OCI-LY7 (cell line): ENCODE data around the gene DIP2C. TPM values are rescaled to one million over a fixed set of nuclear protein-coding genes. Genes with fewer than 3 reads are reported as not detected.

Experiments used
- Bru-seq: library from RNA; stranded (reverse); fragments of 400-500 nt; gene quantifications from one replicate; lab custom pipeline; 2021; lab: Mats Ljungman, UMichigan
- BruChase-seq, 2 experiments: library from RNA; stranded (reverse); fragments of 400-500 nt; gene quantifications; one replicate each; lab custom pipeline; 2021; lab: Mats Ljungman, UMichigan
- BruUV-seq: library from RNA; stranded (reverse); fragments of 400-500 nt; replicated peaks from 2 replicates; lab custom pipeline; 2021; lab: Mats Ljungman, UMichigan
- CTCF ChIA-PET: fragments of 300-600 bp; sonication (Branson Sonifier 250); formaldehyde crosslinking; loops from one replicate; lab custom pipeline; 2022; ENCODE audit warnings: antibody characterized with exemption; ENCODE audit not compliant: unreplicated experiment; lab: Charles Lee
- POLR2A ChIA-PET: fragments of 300-600 bp; sonication (Branson Sonifier 250); formaldehyde crosslinking; loops from one replicate; lab custom pipeline; 2022; ENCODE audit warnings: antibody characterized with exemption; lab: Charles Lee
- DNase-seq: peaks from one replicate; pipeline ENCODE4 v3.0.0-alpha.2; 2015; ENCODE audit warnings: low spot score
- H2AFZ ChIP-seq: fragments of 200-600 bp; sonication (generic), shearing (Covaris generic); 2 replicates; pipeline ENCODE4 v1.6.1; 2014; ENCODE audit warnings: mild to moderate bottlenecking, antibody characterized with exemption, low read length, moderate library complexity
- H3K27ac ChIP-seq: fragments of 200-600 bp; sonication (generic); 2 replicates; pipeline ENCODE4 v1.5.1; 2014; ENCODE audit warnings: mixed run types, low read depth, mild to moderate bottlenecking, moderate library complexity, low read length, inconsistent platforms; ENCODE audit not compliant: poor library complexity, severe bottlenecking
- H3K36me3 ChIP-seq: fragments of 200-600 bp; sonication (generic); 2 replicates; pipeline ENCODE4 v1.6.1; 2014; ENCODE audit warnings: mild to moderate bottlenecking, antibody characterized with exemption, low read length, moderate library complexity, mixed read lengths; ENCODE audit not compliant: insufficient read depth
- H3K4me1 ChIP-seq: fragments of 200-600 bp; sonication (generic); 2 replicates; pipeline ENCODE4 v1.5.1; 2014; ENCODE audit warnings: mild to moderate bottlenecking, low read length; ENCODE audit not compliant: insufficient read depth, poor library complexity, severe bottlenecking
- H3K4me2 ChIP-seq: fragments of 200-600 bp; sonication (generic); 2 replicates; pipeline ENCODE4 v1.6.1; 2014; ENCODE audit warnings: mild to moderate bottlenecking, low read length
- H3K4me3 ChIP-seq: fragments of 200-600 bp; sonication (generic); 2 replicates; pipeline ENCODE4 v1.5.1; 2014; ENCODE audit warnings: mild to moderate bottlenecking, low read depth, low read length; ENCODE audit not compliant: poor library complexity, severe bottlenecking
- H3K79me2 ChIP-seq: fragments of 200-600 bp; sonication (generic); 2 replicates; pipeline ENCODE4 v1.6.1; 2016; ENCODE audit warnings: low read depth, mild to moderate bottlenecking, low read length, moderate library complexity, mixed read lengths; ENCODE audit not compliant: insufficient read depth
- H3K9me2 ChIP-seq: fragments of 200-600 bp; sonication (generic); 2 replicates; pipeline ENCODE4 v1.6.1; 2016; ENCODE audit warnings: mild to moderate bottlenecking, low read length, mixed read lengths; ENCODE audit not compliant: insufficient read depth
- H3K9me3 ChIP-seq: fragments of 200-600 bp; sonication (generic); 2 replicates; pipeline ENCODE4 v1.6.1; 2014; ENCODE audit warnings: mild to moderate bottlenecking, mixed run types, low read length, mixed read lengths
- H4K20me1 ChIP-seq: fragments of 200-600 bp; sonication (generic); 2 replicates; pipeline ENCODE4 v1.6.1; 2014; ENCODE audit warnings: mild to moderate bottlenecking, antibody characterized with exemption, low read length, moderate library complexity, mixed read lengths; ENCODE audit not compliant: insufficient read depth
- CTCF ChIP-seq: fragments of 200-600 bp; sonication (generic); conservative IDR thresholded peaks from 2 replicates; pipeline ENCODE4 v1.5.1; 2014; ENCODE audit warnings: mild to moderate bottlenecking, antibody characterized with exemption, low read length, moderate library complexity, mixed read lengths
- EZH2phosphoT487 ChIP-seq: fragments of 200-600 bp; sonication (generic); IDR thresholded peaks from 2 replicates; pipeline ENCODE4 v1.6.1; 2018; ENCODE audit warnings: low read depth, borderline replicate concordance, mild to moderate bottlenecking, mixed run types, antibody characterized with exemption, low read length, moderate library complexity, mixed read lengths
- intact Hi-C: fragments of 100-400 bp; cut with micrococcal nuclease; formaldehyde crosslinking; loops from one replicate; pipeline ENCODE4 v1.10.0; 2022; ENCODE audit not compliant: unreplicated experiment
- long read RNA-seq: library from polyadenylated mRNA; stranded (forward); transcript quantifications from one replicate; pipeline ENCODE4 v2.0.0, GENCODE V29; 2022
- total RNA-seq, 2 experiments: library from RNA; depleted of rRNA in 1 of 2; stranded (reverse); fragments of >200 nt in 1 of 2; shearing (Covaris generic) in 1 of 2; gene quantifications; 2 replicates each; pipeline ENCODE4 v1.2.3, GENCODE V29; 2014 to 2022

DIP2C gene
- total RNA-seq (2014; rRNA removed; shearing (Covaris generic)) (9.2 and 10.9 TPM in 2 replicates), total RNA-seq (2022) (22.0 and 29.5 TPM in 2 replicates), Bru-seq, nascent RNA (percentile 66 among the genes with signal in this experiment), BruChase-seq, experiment 1, labeled RNA remaining after a 6-hour chase (percentile 58 among the genes with signal in this experiment), BruChase-seq, experiment 2, labeled RNA remaining after a 2-hour chase (percentile 60 among the genes with signal in this experiment)
- long read RNA-seq, partial matches to known transcripts, result 23 of 60 reads
- long read RNA-seq, other reads (novel, unspliced or antisense), result 37 of 60 reads

GRCh38 chr10:689452-690371, at the start of gene DIP2C:
DIP2C (minus strand) TSS chr10:689668; CDS start chr10:689578, 90 bp downstream.
- Histone ChIP-seq H3K27ac (no peak within 1 kb of the TSS), H2AFZ (no peak within 1 kb of the TSS), H3K4me2 (no peak within 1 kb of the TSS), H3K9me2 (no peaks in the 10 kb centered on the region), H4K20me1 (no peaks in the 10 kb centered on the region), H3K4me1 (peaks cover 4% of the 10 kb centered on the region), H3K79me2 (no peaks in the 10 kb centered on the region), H3K9me3 (no peaks in the 10 kb centered on the region), H3K36me3 (no peaks in the 10 kb centered on the region), H3K4me3 (no peak within 1 kb of the TSS)
- no TSS peak for BruUV-seq
- no peak for DNase-seq
- intact Hi-C loops, result no loop called here
- ChIA-PET POLR2A (no interaction called here), CTCF (no interaction called here)
- TF ChIP-seq CTCF (no peak), EZH2phosphoT487 (no peak)

GRCh38 chr10:734481-734880, 45.0 kb upstream of the DIP2C start:
- TF ChIP-seq EZH2phosphoT487 (no peak), CTCF (no peak)
- CTCF ChIA-PET, result no interaction called here
- no peak overlapping the region for H2AFZ ChIP-seq
- H3K4me3 ChIP-seq, result no peak overlapping the region
- H3K4me1 ChIP-seq, result no peaks in the 10 kb centered on the region
- BruUV-seq, result no TSS peak
- no peaks in the 10 kb centered on the region for H3K9me2 ChIP-seq
- H4K20me1 ChIP-seq, result no peaks in the 10 kb centered on the region
- no peak overlapping the region for H3K27ac ChIP-seq
- no peaks in the 10 kb centered on the region for H3K9me3 ChIP-seq
- no peak for DNase-seq
- no peak overlapping the region for H3K4me2 ChIP-seq
- POLR2A ChIA-PET, result interaction anchor here (0.6 to 0.7 kb wide), 2 partner anchors 9 to 10 kb away, joined by 4 to 9 read pairs; no protein-coding TSS in a partner anchor
- H3K79me2 ChIP-seq, result no peaks in the 10 kb centered on the region
- intact Hi-C loops, result no loop called here
- no peaks in the 10 kb centered on the region for H3K36me3 ChIP-seq
